ENCODE data around the gene ISLR. TPM values are rescaled to one million over a fixed set of nuclear protein-coding genes. Genes with fewer than 3 reads are reported as not detected.

ISLR gene
- total RNA-seq, 1 experiment from 2014 or later = 0.11 TPM

DNA sequence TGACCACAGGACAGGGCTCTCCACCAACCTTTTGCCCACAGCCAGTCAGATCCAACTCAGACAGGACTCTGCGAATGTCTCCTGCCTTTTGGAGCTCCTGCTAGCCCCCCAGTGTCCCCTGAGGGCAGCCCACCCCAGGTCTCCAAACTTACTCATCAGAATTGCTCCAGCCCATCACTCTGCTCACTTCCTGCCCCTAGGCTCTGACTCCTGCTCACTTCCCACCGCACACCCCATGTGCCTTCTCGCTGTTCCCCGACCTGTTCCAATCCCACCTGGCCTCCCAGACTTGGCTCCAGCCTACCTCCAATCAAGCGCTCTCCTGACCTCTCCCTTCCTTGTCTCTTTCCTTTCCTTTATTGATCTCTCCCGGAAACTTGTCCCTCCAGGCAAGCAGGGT is 35.0 kb downstream of the ISLR start:
- H4K20me1 ChIP-seq (ENCODE audit: control insufficient read depth, insufficient read depth, insufficient read length) = no peaks in the 10 kb centered on the region
- no peak overlapping the region for H2BK12ac ChIP-seq (ENCODE audit: insufficient read length, low read depth, low read length)
- no peak overlapping the region for H3T11ph ChIP-seq (ENCODE audit: low read length)
- peaks cover 9% of the 10 kb centered on the region for H3K23me2 ChIP-seq (ENCODE audit: insufficient read length, low read depth, low read length, poor library complexity, severe bottlenecking)
- no peaks in the 10 kb centered on the region for H3K79me1 ChIP-seq (ENCODE audit: insufficient read depth, low read depth, low read length, poor library complexity, severe bottlenecking)
- H3K27ac ChIP-seq (ENCODE audit: insufficient read length, low read depth, low read length) = no peak overlapping the region
- Mint-ChIP-seq H3K4me1 (peaks cover 72 to 75% of the 10 kb centered on the region in 2 experiments), H3K4me3 (peak overlapping the region; percentile 40 to 73; a peak in 4 of 5 replicates), H3K27me3 (ENCODE audit: low read depth) (peaks cover 48% of the 10 kb centered on the region), H3K27ac (peak overlapping the region; percentile 35 to 95 (median 85); a peak in 6 of 7 replicates), H3K9me3 (no peaks in the 10 kb centered on the region), H3K36me3 (ENCODE audit: insufficient read depth in 1 of 3, low read depth in 3 of 3) (peaks cover 11 to 20% (median 13%) of the 10 kb centered on the region in 3 experiments)
- H3K56ac ChIP-seq (ENCODE audit: insufficient read length, low read depth, low read length) = no peak overlapping the region
- no peak overlapping the region for H2BK120ac ChIP-seq (ENCODE audit: low read depth, low read length, poor library complexity, severe bottlenecking)
- no peak overlapping the region for H3K14ac ChIP-seq (ENCODE audit: insufficient read depth, low read length)
- no peak overlapping the region for H3K23ac ChIP-seq (ENCODE audit: insufficient read length, low read depth, low read length)
- no peak overlapping the region for H2BK20ac ChIP-seq (ENCODE audit: low read depth, low read length, poor library complexity, severe bottlenecking)
- H3K4me1 ChIP-seq (ENCODE audit: insufficient read depth, low read length) = peaks cover 14% of the 10 kb centered on the region; the same call in 1 of the 2 replicates
- H3K9me3 ChIP-seq (ENCODE audit: control insufficient read depth, low read depth, low read length) = no peaks in the 10 kb centered on the region
- no peak overlapping the region for H4K91ac ChIP-seq (ENCODE audit: insufficient read length, low read depth, low read length)
- no peak overlapping the region for H3K18ac ChIP-seq (ENCODE audit: insufficient read length, low read depth, low read length)
- H4K5ac ChIP-seq (ENCODE audit: insufficient read length, low read depth, low read length) = no peak overlapping the region
- no peak overlapping the region for H2BK15ac ChIP-seq (ENCODE audit: low read depth, low read length)
- H2AK5ac ChIP-seq (ENCODE audit: insufficient read length, low read length) = no peak overlapping the region
- no CpG with 5 or more reads among the region's 6 CpGs for WGBS (ENCODE audit: extremely low coverage, insufficient read length, low lambda C conversion rate)
- no peak overlapping the region for H4K8ac ChIP-seq (replicated peaks; ENCODE audit: insufficient read length, low read depth, low read length)
- no peak overlapping the region for H2AFZ ChIP-seq (ENCODE audit: low read length)
- TF ChIP-seq, protein P1, sequence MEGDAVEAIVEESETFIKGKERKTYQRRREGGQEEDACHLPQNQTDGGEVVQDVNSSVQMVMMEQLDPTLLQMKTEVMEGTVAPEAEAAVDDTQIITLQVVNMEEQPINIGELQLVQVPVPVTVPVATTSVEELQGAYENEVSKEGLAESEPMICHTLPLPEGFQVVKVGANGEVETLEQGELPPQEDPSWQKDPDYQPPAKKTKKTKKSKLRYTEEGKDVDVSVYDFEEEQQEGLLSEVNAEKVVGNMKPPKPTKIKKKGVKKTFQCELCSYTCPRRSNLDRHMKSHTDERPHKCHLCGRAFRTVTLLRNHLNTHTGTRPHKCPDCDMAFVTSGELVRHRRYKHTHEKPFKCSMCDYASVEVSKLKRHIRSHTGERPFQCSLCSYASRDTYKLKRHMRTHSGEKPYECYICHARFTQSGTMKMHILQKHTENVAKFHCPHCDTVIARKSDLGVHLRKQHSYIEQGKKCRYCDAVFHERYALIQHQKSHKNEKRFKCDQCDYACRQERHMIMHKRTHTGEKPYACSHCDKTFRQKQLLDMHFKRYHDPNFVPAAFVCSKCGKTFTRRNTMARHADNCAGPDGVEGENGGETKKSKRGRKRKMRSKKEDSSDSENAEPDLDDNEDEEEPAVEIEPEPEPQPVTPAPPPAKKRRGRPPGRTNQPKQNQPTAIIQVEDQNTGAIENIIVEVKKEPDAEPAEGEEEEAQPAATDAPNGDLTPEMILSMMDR (conservative IDR thresholded peaks at IDR 0.05) = no peak
- no peak overlapping the region for H2BK5ac ChIP-seq (ENCODE audit: insufficient read length, low read length)
- no peaks in the 10 kb centered on the region for H3K27me3 ChIP-seq (ENCODE audit: insufficient read depth, low read length)
- H3K9ac ChIP-seq (ENCODE audit: extremely low read depth, insufficient read length, low read length) = no peak overlapping the region
- H3K4me2 ChIP-seq (ENCODE audit: insufficient read depth, insufficient read length, low read length) = peak overlapping the region; percentile 10
- no peak for DNase-seq
- H3K79me2 ChIP-seq (ENCODE audit: insufficient read depth, low read length) = no peaks in the 10 kb centered on the region
- no peak overlapping the region for H3K4ac ChIP-seq (ENCODE audit: low read depth, low read length)

Data from H9 (cell line).